Superior temporal gyrus (tissue), 1 donor: ENCODE results near the gene SMG6.
"Not testable (repeated sequence)": the region's sequence is repeated elsewhere in the genome, so short reads cannot be mapped to it uniquely, and the experiment has no call there.

Experiments used
- DNase-seq: peaks from one replicate; pipeline ENCODE4 v3.0.0-alpha.2; 2016; ENCODE audit errors: extremely low spot score

Gene SMG6

DNA sequence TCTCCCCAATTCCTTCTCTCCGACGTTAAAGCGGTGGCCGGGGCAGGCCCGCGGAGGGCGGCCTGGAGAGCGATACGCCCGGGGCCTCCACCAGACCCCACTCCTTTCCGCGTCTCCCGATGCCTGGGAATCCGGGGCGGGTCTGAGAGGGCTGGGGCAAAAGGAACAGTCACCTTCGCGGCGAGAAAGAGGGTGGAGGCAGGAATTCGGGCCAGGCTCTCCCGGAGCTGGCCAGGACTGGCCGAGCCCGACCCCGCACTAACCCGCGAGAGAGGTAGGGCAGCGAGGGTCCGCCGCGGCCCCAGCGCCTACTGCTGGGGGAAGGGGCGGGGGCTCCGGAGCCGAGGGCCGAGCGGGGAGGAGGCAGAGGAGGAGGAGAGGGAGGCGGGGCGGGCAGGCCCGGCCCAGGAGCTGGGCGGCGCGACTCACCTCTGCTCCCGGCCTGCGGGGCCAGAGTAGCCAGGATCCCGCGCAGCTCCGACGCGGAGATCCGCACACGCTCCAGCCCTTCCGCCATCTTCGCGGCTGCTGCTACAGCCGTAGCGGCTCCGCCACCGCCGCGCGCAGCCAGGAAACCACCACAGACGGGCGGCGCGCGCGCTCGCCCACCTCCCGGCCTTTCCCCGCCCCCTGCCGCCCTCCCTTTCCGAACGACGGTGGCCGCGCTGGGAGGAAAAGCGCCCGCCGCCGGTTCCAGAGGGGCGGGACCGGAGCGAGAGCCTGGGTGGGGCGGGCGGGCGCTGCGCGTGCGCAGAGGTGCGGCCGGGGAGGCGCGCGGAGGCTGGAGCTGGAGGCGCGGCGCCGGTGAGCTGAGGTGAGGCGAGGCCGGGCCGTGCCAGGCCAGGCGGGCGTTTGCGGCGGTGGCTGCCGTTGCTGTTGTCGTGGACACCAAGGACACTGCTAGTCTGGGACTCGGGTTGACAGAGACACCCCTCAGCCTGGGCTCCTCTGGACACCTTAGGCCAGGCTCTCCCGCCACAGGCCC is at the start of gene SMG6, which contains the start of gene SRR:
SMG6 (minus strand) TSS at position 582 of the 985 bp plus-strand sequence; CDS start at position 517, 65 bp downstream.
SRR (plus strand) TSS at position 747 of the 985 bp plus-strand sequence. CDS start 11,611 bp downstream, outside the sequence.
- peak; percentile 82 for DNase-seq

DNA sequence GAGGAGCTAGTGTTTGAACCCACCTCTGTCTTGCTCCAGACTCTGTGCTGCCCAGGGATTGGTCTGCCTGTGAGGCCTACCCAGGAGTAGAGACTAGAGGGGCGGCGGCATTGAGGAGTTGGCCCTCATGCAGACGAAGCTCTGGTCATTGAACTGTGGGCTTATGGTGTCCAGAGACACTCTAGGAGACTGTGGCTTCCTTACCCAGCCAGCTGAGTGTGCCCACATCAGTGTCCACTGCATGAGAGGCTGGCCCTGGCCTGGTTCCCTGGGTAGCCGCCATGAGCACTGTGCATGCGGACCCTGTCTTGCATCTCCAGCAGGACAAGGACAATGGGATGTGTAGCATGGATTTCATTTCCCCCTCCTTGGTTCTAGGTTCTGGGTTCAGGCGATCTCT is 47.7 kb upstream of the SMG6 start:
- DNase-seq, result no peak

DNA sequence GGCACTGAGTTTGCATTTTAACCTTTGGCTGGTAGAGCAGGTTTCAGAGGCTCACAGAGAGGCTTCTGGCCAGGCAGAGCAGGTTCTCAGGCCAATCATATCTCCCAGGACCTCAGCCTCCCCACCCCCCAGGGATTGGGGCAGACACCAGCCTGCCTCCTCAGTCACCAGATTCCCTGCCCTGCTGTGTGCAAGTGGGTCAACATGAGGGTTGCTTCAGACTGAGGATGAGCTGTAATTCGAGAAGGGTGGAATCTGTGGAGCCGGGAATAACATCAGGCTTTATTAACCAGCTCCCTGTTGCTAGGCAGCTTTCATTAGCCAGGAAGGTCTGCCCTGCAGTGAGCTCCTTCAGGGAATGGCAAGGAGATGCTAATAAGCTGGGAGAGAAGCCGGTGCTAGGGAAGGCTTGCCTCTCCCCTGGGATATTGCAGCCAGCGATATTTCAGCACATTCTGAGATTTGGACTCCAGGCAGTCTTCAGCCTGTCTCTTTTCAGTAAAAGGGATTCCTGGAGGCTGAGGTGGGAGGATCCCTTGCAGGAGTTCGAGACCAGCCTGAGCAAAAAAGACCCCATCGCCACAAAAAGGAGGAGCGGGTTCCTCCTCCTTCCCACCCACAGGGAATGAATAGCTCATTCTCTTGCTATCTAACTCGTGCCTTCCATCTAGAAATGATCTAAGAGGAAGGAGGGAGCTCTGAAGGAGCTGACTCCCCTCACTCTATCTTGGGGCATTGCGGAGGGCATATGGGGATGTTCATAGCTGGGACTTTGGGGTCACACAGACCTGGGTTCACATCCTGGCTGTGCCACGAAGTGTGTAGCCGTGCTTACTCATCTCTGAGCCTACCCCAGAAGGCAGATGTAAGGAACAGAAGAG is 44.5 kb upstream of the SMG6 start:
- DNase-seq, result peak; percentile 29

DNA sequence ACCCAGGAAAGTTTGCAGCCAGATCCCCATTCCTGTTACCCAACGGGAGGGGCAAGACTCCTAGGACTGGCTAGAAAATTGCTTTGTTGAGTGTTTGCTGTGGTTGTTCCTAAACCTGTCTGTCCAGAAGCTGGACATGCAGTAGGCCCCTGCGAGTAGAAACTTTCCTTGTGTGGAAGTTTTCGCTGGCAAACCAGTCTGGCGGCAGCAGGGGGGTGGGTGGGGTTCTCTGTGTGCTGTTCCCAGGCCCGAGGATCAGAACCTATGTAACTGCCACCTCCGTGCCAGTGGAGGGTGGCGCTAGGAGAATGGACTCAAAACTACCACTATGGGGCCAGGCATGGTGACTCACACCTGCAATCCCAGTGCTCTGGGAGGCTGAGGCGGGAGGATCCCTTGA is 42.9 kb upstream of the SMG6 start:
- no peak for DNase-seq

DNA sequence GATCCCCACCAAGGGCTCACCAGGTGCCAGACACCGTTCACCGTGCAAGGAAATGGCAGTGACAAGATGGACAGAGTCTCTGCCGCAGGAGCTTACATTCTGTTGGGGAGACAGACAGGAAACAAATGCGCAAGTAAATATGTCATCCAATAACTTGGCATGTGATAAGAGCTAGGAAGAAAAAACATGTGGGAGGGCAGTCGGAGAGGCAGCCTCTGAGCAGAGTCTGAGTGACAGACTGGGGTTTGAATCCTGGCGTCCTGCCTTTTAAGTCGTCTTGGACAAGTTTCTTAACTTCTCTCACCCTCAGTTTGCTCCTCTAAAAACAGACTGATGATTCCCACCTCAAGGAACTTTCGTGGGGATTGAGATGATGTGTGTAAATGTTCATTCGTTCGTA is 40.9 kb upstream of the SMG6 start:
- peak; percentile 25 for DNase-seq

DNA sequence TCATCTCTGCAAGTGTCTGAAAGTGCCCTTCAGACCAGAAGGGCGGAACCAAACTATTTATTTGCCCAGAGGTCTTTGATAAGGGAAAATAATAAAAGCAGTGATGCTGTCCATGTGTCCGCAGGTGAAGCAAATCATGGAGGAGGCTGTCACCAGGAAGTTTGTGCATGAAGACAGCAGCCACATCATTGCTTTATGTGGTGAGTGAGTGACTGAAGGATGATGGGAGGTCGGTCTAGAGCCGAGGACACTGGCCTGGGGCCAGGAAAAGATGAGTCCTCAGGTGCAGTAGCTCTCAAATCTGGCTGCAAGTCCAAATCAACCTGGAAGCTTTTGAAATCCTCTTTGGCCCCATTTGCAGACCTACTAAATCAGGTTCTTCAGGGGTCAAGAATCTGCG is 39.8 kb upstream of the SMG6 start:
- DNase-seq, result no peak

DNA sequence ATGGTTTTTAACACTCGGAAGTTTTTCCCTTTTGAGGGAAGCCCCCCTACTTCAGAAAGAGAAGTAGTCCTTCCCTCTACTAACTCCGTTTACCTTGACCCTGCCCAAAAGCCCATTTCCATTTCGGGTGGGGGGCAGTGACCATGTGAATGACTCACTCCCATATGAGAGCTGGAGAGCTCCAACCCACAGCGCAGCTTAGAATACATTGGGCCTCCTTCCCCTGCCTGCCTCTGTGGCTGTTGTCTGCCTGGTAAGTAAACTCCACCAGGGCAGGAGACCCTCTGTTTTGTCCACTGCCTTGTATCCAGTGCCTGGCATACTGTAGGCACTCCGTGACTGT is 34.7 kb upstream of the SMG6 start:
- no peak for DNase-seq

DNA sequence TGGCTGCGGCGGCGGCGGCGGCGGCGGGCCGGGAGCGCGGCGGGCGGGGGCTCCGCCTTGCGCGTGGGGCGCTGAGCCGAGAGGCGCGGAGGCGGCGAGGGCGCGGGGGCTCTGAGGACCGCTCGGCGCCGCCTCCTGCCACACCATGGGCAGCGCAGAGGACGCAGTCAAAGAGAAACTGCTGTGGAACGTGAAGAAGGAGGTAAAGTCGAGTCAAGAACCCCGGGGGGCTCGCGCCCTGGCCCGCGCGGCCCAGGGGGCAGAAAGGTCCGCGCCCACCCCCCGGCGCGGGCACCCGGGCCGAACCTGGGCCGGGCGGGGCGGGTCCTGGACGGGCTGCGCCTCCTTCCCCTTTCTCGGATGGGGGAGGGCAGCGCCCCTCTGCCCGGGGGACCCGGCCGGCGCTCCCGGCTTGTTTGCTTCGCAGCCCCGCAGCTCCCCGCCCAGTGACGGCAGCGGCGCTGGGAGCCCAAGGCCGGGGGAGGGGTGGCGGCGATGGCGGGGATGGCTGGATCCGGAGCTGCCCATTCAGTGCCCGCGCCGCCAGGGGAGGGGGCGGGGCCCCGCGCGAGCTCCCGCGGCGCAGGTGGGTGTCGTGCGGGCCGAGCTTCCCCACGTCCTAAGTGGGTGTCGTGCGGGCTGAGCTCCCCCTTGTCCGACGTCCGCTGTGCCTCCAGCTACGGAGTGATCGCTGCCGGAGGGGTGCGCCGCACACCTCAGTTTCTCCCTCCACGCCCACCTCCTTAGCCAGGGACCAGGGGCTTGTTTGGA is 34.1 kb upstream of the SMG6 start:
- no peak for DNase-seq

DNA sequence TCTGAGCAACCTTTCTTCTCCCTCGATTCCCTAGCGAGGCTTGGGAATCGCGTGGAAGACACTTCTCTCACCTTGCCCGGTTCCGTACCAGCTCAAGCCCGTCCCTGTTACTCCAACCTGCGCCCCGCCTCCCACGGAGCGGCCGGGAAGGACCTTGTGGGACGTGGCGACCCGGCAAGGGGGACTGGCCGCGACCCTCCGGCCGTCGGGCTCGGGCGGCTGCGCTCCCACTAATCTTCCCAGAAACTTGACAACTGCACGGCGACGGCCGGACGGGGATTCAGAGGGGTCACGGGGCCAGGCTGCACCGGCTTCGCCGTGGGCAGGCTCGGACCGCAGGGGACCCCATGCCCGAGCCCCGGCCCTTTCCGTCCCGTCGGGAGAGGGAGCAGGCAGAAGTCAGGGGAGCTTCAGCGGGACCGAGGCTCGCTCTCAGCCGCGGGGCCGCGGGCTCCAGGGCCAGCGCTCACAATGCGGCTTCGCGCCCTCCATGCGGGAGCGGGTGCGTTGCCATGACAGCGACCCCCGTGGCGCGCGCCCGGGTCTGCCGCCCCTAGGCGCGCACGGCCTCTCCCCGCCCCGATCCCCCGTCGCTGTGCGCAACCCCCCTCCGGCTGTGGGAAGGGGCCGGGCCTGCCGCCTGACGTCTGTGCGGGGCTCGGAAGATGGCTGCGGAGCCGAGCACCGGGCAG is 33.4 kb upstream of the SMG6 start, which contains the start of gene SGSM2:
SGSM2 (plus strand) TSS at position 650 of the 692 bp plus-strand sequence. CDS start 188 bp downstream, outside the sequence.
- DNase-seq, result no peak

DNA sequence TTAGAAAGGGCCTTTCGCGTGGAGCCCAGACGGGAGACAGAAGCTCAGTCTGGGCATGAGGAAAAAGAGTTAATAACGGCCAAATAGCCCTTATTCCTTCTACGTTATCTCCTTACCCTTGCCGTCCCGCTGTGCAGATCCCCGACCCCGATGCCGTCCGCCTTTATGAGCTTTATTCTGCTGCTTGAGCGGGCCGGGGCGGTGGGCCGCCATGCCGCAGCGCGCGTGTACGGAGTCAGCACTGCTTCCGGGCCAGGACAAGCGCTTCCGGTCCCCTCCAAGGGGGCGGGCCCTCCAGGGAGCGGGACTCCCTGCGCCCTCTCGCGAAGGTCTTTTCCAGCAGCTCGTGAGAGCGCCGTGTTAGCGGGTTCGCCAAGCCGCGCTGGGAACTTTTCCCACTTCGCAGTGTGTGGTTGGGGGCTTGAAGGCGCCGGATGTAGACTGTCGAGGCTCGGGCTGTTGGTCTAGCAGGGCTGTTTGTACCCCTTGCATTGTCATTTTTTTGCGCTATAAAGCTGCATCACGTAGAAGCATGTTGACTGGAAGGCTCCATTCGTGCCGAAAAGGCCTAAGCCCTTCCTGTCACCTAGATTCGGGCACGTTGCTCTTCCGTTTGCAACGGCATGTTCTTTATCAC is 32.7 kb upstream of the SMG6 start, which contains the start of gene TSR1:
TSR1 (minus strand) TSS at position 243 of the 637 bp plus-strand sequence; CDS start at position 213, 30 bp downstream.
- peak; percentile 96 for DNase-seq

DNA sequence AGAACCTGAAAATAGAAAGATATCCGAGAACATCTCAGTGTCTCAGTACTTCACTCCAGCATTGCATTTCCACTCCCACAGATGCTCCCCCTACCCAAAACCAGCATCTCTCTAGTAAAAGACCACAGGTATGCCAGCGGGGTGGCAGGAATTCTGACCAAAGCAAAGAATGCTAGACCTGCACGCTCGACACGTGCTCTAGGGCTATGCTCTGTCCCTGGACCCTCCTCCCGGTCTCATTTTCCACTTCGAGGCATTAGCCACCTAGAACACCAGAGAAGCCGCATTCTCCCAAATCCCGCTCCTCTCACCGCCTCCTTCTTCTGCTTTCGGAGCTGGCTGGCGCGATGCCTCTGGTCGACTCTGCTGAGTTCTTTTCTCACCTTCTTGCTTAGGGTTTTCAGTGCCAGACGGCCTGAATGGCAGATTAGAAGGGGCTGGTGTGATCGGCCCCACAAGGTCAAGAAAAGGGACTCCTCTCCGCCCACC is 32.2 kb upstream of the SMG6 start:
- DNase-seq, result no peak

DNA sequence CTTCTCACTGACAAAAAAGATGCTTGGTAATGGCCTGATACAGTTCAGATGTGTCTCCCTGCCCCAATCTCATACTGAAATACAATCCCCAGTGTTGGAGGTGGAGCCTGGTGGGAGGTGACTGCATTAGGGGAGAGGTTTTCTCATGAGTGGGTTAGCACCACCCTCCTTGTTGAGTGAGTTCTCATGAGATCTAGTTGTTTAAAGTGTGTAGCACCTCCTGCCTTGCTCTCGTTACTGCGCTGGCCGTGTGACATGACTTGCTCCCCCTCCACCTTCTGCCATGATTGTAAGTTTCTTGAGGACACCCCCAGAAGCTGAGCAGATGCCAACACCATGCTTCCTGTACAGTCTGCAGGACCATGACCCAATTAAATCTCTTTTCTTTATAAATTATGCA is 27.7 kb upstream of the SMG6 start:
- no peak for DNase-seq

DNA sequence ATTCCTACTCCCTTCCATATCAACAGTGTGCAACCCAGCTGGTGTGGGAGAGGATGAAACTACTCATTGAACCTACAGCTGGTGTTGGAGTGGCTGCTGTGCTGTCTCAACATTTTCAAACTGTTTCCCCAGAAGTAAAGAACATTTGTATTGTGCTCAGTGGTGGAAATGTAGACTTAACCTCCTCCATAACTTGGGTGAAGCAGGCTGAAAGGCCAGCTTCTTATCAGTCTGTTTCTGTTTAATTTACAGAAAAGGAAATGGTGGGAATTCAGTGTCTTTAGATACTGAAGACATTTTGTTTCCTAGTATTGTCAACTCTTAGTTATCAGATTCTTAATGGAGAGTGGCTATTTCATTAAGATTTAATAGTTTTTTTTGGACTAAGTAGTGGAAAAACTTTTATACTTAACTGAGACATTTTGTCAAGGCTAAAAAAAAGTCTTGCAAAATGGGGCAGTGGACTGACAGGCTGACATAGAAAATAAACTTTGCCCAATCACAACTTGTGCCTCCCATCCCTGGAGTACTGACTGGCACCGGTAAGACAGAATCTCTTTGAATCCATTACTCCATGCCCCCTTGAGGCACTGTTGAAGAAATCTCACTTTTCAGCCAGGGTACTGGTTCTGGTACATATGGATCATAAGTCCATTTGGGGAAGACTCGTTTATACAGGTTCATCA is 20.2 kb upstream of the SMG6 start:
- no peak for DNase-seq

DNA sequence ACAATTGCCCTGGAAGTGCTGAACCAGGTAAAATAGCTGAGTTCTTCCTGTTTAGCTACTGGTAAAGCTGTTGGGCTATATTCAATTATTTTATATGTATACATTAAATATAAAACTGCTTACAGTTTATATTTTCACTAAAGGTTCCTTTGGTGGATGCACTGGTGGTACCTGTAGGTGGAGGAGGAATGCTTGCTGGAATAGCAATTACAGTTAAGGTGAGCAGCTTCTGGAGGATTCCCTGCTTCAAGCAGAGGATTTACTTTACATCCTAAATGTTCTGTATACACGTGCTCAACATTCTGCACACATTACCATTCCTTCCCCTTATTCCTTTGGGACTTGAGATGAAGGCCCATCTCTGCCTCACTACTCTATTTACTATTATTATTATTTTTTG is 17.8 kb upstream of the SMG6 start:
- no peak for DNase-seq

DNA sequence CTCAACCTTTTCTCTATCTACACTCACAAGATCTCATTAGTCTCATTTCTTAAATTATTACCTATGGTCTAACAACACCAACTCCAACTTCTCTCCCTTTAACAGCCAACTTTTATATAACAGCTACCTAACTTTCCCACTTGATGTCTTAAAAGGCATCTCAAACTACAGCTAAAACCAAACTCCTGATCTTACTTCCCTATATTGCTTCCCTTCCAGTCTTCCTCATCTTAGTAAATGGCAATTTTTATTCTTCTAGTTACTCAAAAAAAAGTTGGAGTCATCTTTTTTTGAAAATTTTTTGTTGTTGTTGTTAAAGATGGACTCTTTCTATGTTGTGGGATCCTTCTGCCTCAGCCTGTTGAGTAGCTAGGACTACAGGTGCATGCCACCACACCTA is 15.5 kb upstream of the SMG6 start:
- no peak for DNase-seq

DNA sequence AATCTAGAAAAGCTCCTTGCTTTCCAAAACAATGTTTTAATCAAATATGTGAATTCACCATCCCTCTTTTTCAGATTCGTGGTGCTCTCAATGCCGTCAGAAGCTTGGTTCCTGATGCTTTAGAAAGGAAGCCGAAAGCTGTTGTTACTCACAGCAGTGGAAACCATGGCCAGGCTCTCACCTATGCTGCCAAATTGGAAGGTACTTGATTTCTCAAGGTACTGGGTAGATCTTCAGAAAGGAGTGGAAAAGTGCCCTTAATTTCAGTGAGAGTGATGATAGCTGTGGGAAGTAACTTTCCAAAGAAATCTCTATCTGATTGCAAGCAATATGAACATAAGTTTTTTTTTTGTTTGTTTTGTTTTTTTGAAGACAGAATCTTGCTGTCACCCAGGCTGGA is 14.2 kb upstream of the SMG6 start:
- no peak for DNase-seq

DNA sequence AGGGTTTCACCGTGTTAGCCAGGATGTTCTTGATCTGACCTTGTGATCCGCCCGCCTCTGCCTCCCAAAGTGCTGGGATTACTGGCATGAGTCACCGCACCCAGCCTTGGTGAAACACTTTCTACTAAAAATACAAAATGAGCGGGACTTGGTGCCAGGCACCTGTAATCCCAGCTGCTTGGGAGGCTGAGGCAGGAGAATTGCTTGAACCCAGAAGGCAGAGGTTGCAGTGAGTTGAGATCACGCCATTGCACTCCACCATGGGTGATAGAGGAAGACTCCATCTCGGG is 13.3 kb upstream of the SMG6 start:
- DNase-seq, result not testable (repeated sequence)

DNA sequence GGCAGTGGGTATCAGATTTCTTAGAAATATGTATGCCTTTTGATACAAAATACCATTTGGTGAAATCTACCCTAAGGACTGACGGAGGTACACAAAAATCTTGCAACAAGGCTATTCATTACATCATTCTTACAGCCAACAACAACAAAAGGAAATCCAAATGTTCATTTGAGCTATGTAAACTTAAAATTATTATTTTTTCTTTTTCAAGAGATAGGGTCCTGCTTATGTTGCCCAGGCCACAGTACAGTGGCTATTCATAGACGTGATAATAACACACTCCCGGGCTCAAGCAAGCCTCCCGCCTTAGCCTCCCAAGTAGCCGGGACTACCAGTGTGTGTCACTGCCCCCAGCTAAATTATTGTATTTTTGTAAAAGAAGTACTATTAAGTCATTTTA is 9.2 kb upstream of the SMG6 start:
- DNase-seq, result no peak

DNA sequence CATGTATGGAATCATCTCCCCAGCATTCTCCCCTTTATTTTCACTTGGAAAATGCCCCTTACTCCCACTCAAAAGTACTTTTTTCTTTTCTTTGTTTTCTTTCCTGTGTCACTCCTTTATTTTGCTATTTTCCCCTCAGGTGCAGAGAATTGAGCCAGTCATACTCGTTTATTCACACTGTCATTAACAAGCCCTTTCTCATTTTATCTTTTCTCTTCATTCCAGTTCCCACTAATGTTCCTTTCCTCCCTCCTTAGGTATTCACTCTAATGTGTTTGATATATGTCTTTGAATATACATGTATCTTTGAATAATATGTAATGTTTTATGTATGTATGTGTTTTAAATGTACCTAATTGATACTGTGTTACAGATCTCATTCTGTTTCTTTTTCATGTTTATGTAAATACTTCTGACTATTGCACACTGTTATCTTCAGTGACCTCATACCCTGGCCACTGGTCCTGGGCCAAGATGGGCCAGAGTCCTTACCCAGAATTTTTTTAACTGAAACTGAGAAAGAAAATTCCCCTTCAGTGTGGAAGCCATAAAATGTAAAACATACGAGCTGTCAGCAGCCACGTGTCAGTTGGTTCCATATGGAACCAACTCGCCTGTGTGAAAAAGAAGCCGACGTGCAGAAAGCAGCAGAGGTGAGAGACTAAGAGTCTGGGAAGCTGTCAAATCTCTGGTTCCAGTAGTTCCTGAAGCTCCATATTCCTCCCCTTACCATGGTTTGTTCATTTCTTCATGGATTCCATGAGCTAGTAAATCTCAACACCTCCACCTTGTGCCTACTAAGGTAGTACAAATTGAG is 6.0 kb upstream of the SMG6 start:
- DNase-seq, result no peak
